Transverse colon (tissue), 4 donors: Measurements from ENCODE around the gene SBSN. TPM values are rescaled to one million over a fixed set of nuclear protein-coding genes. Genes with fewer than 3 reads are reported as not detected.

Experiments
- DNase-seq: peaks from one replicate; pipeline ENCODE4 v3.0.0-alpha.2; 2019
- H3K27ac ChIP-seq, 4 donors: fragments of 200-600 bp; sonication (generic); 2 replicates each; pipeline ENCODE4 v1.5.1; 2016 to 2018; ENCODE audit warnings: inconsistent platforms in 4 of 4
- H3K27me3 ChIP-seq: fragments of 200-600 bp; sonication (generic); 2 replicates; pipeline ENCODE4 v1.5.1; 2017; ENCODE audit warnings: inconsistent platforms
- H3K36me3 ChIP-seq, 4 donors: fragments of 200-600 bp; sonication (generic); 2 replicates each; pipeline ENCODE4 v1.5.1; 2017 to 2019; ENCODE audit warnings: inconsistent platforms in 4 of 4
- H3K4me1 ChIP-seq, 4 donors: fragments of 200-600 bp; sonication (generic); 2 replicates each; pipeline ENCODE4 v1.5.1; 2017 to 2020; ENCODE audit warnings: inconsistent platforms in 4 of 4
- H3K4me3 ChIP-seq, 4 donors: fragments of 200-600 bp; sonication (generic); 1 replicate in 1 of 4; 2 replicates in 3 of 4; pipeline versions ENCODE4 v1.5.1 to v1.6.1; 2017 to 2019; ENCODE audit warnings: inconsistent platforms in 4 of 4
- H3K9me3 ChIP-seq, 2 donors: fragments of 200-600 bp; sonication (generic); 2 replicates each; pipeline ENCODE4 v1.5.1; 2017 to 2019; ENCODE audit warnings: inconsistent platforms in 2 of 2
- EP300 ChIP-seq: sonication (generic); formaldehyde crosslinking; IDR thresholded peaks from one replicate; pipeline ENCODE4 v1.6.1; 2017; ENCODE audit warnings: antibody characterized with exemption, low read depth
- POLR2A ChIP-seq: fragments of 450-650 bp; IDR thresholded peaks from one replicate; pipeline ENCODE4 v1.6.1; 2016; ENCODE audit warnings: antibody characterized with exemption, mild to moderate bottlenecking, moderate library complexity
- POLR2AphosphoS5 ChIP-seq, 3 donors: sonication (generic); formaldehyde crosslinking; IDR thresholded peaks; one replicate each; pipeline ENCODE4 v1.6.1; 2016; ENCODE audit warnings: antibody characterized with exemption in 3 of 3
- WGBS, 2 donors: methylation state at CpG; one replicate each; pipeline ENCODE4 v1.1.5; 2018; ENCODE audit warnings: low coverage in 1 of 2; 5-methylcytosine and 5-hydroxymethylcytosine counted together
- in situ Hi-C, 4 donors: fragments of 200-750 bp; cut with MboI; loops; one replicate each; pipeline versions ENCODE4 v1.15.0 to v1.15.1; 2017; ENCODE audit warnings: low sequenced_read_pairs in 3 of 4, low pct_ligation_motif_present in 1 of 4, low pct_unique_long_range_greater_than_20kb in 1 of 4
- intact Hi-C: fragments of 100-400 bp; cut with DNase I; formaldehyde crosslinking; loops from one replicate; pipeline ENCODE4 v1.15.1; 2023; ENCODE audit warnings: low total_unique reads
- total RNA-seq, 4 donors: library from RNA; depleted of rRNA; stranded (reverse); fragments of >200 nt; gene quantifications; one replicate each; pipeline ENCODE4 v1.1.0, GENCODE V29; 2016
- TF ChIP-seq, protein P1 (sequence below), 5 experiments: fragments of 200-600 bp in 3 of 5; fragments of 450-650 bp in 2 of 5; sonication (generic) in 3 of 5; IDR thresholded peaks; 1 replicate in 2 of 5; 2 replicates in 3 of 5; pipeline ENCODE4 v1.5.1; 2016 to 2017; ENCODE audit warnings: antibody characterized with exemption in 5 of 5, inconsistent platforms in 3 of 5, mild to moderate bottlenecking in 2 of 5, moderate library complexity in 1 of 5

Gene SBSN
- total RNA-seq, 4 donors from 2014 or later, result not detected

GRCh38 chr19:35506011-35506410 is 22.1 kb downstream of the SBSN start:
- intact Hi-C loops, result no loop called here
- no peak for TF ChIP-seq POLR2A
- TF ChIP-seq, protein P1, sequence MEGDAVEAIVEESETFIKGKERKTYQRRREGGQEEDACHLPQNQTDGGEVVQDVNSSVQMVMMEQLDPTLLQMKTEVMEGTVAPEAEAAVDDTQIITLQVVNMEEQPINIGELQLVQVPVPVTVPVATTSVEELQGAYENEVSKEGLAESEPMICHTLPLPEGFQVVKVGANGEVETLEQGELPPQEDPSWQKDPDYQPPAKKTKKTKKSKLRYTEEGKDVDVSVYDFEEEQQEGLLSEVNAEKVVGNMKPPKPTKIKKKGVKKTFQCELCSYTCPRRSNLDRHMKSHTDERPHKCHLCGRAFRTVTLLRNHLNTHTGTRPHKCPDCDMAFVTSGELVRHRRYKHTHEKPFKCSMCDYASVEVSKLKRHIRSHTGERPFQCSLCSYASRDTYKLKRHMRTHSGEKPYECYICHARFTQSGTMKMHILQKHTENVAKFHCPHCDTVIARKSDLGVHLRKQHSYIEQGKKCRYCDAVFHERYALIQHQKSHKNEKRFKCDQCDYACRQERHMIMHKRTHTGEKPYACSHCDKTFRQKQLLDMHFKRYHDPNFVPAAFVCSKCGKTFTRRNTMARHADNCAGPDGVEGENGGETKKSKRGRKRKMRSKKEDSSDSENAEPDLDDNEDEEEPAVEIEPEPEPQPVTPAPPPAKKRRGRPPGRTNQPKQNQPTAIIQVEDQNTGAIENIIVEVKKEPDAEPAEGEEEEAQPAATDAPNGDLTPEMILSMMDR (IDR thresholded peaks at IDR 0.05), result no peak
- no peak for TF ChIP-seq POLR2AphosphoS5 (IDR thresholded peaks at IDR 0.05)
- no peak for TF ChIP-seq EP300
- Histone ChIP-seq H3K4me1 (peaks cover 0 to 20% (median 9%) of the 10 kb centered on the region in 4 donors), H3K27me3 (peaks cover 32% of the 10 kb centered on the region), H3K4me3 (no peak overlapping the region), H3K27ac (no peak overlapping the region), H3K36me3 (no peaks in the 10 kb centered on the region), H3K9me3 (no peaks in the 10 kb centered on the region)
- 77% methylated on average over 7 of the region's 7 CpGs; no CpG with 5 or more reads in 1 of the 2 donors for WGBS, 2 donors
- in situ Hi-C loops, result no loop called here
- no peak for DNase-seq

DNA sequence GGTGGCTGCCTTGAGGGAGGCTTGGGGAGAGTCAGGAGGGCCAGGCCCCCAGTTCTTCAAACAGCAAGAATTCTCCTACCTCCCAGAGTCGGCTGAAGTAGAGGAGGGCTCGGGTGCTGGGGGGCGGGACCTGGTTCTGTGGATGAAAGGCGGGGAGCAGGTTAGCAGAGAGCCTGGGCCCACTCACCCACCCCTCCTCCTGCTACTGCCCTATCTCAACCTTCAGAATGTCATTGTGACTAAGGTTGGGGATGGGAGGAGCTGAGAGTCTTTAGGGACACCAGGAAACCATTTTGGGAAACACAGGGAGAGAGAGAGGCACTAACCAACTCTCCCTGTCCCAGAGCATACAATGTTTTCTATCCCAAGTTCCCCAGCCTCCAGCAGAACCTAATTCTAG is 25.4 kb downstream of the SBSN start:
- Histone ChIP-seq H3K27me3 (peaks cover under 1% of the 10 kb centered on the region), H3K9me3 (no peaks in the 10 kb centered on the region), H3K4me3 (no peak overlapping the region), H3K4me1 (no peaks in the 10 kb centered on the region), H3K27ac (no peak overlapping the region), H3K36me3 (no peaks in the 10 kb centered on the region)
- intact Hi-C loops, result no loop called here
- in situ Hi-C loops, result no loop called here
- no peak for DNase-seq
- WGBS, 2 donors, result 93% methylated on average over 4 of the region's 4 CpGs; no CpG with 5 or more reads in 1 of the 2 donors
- TF ChIP-seq EP300 (no peak), POLR2AphosphoS5 (IDR thresholded peaks at IDR 0.05) (no peak), POLR2A (no peak)
- TF ChIP-seq, protein P1 (IDR thresholded peaks at IDR 0.05), result no peak

DNA sequence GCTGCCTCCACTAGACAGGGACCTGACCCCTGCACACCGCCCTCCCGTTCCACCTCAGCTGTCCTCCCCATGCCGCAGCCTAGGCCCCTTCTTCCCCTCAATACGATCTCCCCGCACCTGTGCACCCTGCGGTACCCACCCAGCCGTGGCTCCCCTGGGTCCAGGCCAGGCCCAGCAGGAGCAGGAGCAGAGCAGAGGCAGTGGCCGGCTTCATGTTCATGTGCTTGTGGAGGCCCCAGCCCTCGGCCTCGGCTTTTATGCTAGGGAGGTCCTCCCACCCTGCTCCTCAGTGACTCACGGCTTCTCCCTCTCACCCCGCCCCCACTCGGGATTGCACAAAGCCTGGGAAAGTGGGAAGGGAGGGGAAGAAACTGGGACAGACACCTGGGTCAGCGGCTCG is 26.4 kb downstream of the SBSN start:
- WGBS, 2 donors, result 73 to 78% methylated on average over 8 to 15 of the region's 15 CpGs
- H3K36me3 ChIP-seq, result no peaks in the 10 kb centered on the region
- H3K27me3 ChIP-seq, result no peaks in the 10 kb centered on the region
- intact Hi-C loops (no loop called here), in situ Hi-C loops (no loop called here)
- H3K27ac ChIP-seq, result no peak overlapping the region
- H3K4me3 ChIP-seq, result no peak overlapping the region
- TF ChIP-seq, protein P1 (IDR thresholded peaks at IDR 0.05), result no peak
- TF ChIP-seq POLR2A (no peak), POLR2AphosphoS5 (IDR thresholded peaks at IDR 0.05) (no peak), EP300 (no peak)
- H3K9me3 ChIP-seq, result no peaks in the 10 kb centered on the region
- H3K4me1 ChIP-seq, result no peaks in the 10 kb centered on the region
- DNase-seq, result peak; percentile 21

GRCh38 chr19:35500611-35501010 is 27.5 kb downstream of the SBSN start:
- H3K9me3 ChIP-seq, result no peaks in the 10 kb centered on the region
- H3K4me1 ChIP-seq, result peaks cover 0 to under 1% (median 0%) of the 10 kb centered on the region in 4 donors
- DNase-seq, result no peak
- H3K36me3 ChIP-seq, result no peaks in the 10 kb centered on the region
- WGBS, 2 donors, result 88% methylated on average over 10 of the region's 10 CpGs; no CpG with 5 or more reads in 1 of the 2 donors
- no peak overlapping the region for H3K4me3 ChIP-seq
- no peak overlapping the region for H3K27ac ChIP-seq
- intact Hi-C loops (no loop called here), in situ Hi-C loops (no loop called here)
- no peak for TF ChIP-seq EP300
- TF ChIP-seq POLR2A, result no peak
- no peak for TF ChIP-seq POLR2AphosphoS5 (IDR thresholded peaks at IDR 0.05)
- TF ChIP-seq, protein P1 (IDR thresholded peaks at IDR 0.05), result no peak
- no peaks in the 10 kb centered on the region for H3K27me3 ChIP-seq
